HL-60 (cell line): Measurements from ENCODE around the gene WDR70.

ENCODE experiments used
- GABPA ChIP-seq: IDR thresholded peaks from 2 replicates; pipeline ENCODE4 v1.6.1; 2012; ENCODE audit warnings: low read depth
- POLR2AphosphoS5 ChIP-seq: IDR thresholded peaks from 2 replicates; pipeline ENCODE4 v1.6.1; 2012; ENCODE audit warnings: low read depth
- SPI1 ChIP-seq: IDR thresholded peaks from 2 replicates; pipeline ENCODE4 v1.6.1; 2012; ENCODE audit warnings: low read depth, mild to moderate bottlenecking, borderline replicate concordance
- TF ChIP-seq, protein P1 (sequence below): IDR thresholded peaks from one replicate; pipeline ENCODE4 v1.5.1; 2011; ENCODE audit warnings: low read length, control low read depth, inconsistent platforms; ENCODE audit not compliant: insufficient read depth

DNA sequence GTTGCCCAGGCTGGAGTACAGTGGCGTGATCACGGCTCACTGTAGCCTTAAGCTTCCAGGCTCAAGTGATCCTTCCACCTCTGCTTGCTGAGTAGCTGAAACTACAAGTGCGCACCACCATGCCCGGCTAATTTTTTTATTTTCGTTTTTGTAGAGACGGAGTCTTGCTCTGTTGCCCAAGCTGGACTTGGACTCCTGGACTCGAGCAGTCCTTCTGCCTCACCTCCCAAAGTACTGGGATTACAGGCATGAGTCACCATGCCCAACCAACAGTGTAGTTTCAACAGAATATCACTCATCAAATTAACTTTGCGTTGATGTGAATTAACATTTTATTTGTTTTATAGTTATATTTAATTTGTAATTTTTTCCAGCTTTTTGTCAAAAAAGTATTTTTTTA lies 45.3 kb downstream of the WDR70 start:
- TF ChIP-seq, protein P1, sequence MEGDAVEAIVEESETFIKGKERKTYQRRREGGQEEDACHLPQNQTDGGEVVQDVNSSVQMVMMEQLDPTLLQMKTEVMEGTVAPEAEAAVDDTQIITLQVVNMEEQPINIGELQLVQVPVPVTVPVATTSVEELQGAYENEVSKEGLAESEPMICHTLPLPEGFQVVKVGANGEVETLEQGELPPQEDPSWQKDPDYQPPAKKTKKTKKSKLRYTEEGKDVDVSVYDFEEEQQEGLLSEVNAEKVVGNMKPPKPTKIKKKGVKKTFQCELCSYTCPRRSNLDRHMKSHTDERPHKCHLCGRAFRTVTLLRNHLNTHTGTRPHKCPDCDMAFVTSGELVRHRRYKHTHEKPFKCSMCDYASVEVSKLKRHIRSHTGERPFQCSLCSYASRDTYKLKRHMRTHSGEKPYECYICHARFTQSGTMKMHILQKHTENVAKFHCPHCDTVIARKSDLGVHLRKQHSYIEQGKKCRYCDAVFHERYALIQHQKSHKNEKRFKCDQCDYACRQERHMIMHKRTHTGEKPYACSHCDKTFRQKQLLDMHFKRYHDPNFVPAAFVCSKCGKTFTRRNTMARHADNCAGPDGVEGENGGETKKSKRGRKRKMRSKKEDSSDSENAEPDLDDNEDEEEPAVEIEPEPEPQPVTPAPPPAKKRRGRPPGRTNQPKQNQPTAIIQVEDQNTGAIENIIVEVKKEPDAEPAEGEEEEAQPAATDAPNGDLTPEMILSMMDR = no peak
- no peak for TF ChIP-seq POLR2AphosphoS5
- no peak for TF ChIP-seq SPI1
- no peak for TF ChIP-seq GABPA
